Activated T-cell treated with anti-CD3 and anti-CD28 coated beads for 48 hours (primary cell): ENCODE results near the gene GPR89A.
"Not testable (repeated sequence)": the region's sequence is repeated elsewhere in the genome, so short reads cannot be mapped to it uniquely, and the experiment has no call there.

Experiments used
- DNase-seq: peaks from one replicate; pipeline ENCODE4 v3.0.0-alpha.2; 2020; ENCODE audit warnings: low read depth

The GPR89A gene

DNA sequence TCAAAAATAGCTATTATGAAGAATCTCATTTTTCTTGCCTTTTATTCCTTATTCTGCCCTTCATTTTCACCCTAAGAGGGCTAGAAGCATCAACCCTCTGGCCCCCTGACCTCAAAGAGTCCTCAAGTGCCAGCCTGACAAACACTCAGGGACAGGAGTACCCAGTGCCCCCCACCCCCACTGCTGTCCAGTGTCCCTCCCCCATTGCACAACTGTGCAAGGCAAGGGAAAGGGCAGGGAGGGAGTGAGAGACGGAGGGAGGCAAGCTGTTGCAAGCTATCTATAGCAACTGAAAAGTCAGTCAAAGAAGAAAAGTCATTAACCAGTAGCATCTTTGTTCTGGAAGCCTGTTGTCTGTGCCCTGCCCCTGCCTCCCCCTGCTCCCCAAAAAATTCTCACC, 78.3 kb downstream of the GPR89A start:
- DNase-seq: not testable (repeated sequence)

- no peak for DNase-seq
Observed at GRCh38 chr1:145688328-145688727, 80.5 kb downstream of the GPR89A start.

GRCh38 chr1:145688924-145689323, 81.1 kb downstream of the GPR89A start:
- no peak for DNase-seq

DNA sequence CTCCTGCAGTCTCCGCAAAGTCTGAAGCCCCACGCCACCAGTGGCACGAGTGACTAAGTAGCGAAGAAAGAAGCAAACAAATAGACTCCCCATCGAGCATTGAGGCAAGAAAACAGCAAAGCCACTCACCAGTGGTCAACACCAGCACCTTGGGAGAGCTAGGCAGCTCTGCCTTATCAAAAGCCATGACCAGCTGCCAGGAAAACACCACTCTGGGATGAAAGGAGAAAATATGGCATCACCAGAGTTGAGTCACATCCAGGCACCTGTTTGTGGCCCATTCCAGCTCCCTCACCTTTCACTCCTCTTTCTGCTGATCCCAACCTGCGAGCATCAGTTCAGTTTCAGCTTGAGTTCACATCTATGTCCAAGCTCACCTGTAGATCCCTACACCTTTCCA, 82.1 kb downstream of the GPR89A start:
- DNase-seq: no peak

GRCh38 chr1:145690587-145691558, 83.1 kb downstream of the GPR89A start:
- DNase-seq: no peak

GRCh38 chr1:145692785-145693443, 85.1 kb downstream of the GPR89A start:
- no peak for DNase-seq

- no peak for DNase-seq
Observed at GRCh38 chr1:145695821-145696629, 88.2 kb downstream of the GPR89A start.

DNA sequence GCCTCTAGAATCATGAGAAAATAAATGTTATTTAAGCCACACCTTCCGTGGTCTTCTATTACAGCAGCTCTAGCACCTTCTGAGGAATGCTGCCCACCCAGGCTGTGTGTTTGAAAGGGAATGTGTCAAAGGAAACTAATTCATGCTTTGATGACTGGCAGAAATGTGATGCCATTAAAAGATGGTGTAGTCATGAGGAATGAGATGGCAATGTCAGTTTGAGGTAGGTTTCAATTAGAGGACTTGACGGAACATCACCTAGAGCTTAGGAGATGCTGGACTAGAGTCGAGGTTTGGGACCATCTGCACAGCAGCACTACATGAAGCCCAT, 88.8 kb downstream of the GPR89A start:
- DNase-seq: no peak

DNA sequence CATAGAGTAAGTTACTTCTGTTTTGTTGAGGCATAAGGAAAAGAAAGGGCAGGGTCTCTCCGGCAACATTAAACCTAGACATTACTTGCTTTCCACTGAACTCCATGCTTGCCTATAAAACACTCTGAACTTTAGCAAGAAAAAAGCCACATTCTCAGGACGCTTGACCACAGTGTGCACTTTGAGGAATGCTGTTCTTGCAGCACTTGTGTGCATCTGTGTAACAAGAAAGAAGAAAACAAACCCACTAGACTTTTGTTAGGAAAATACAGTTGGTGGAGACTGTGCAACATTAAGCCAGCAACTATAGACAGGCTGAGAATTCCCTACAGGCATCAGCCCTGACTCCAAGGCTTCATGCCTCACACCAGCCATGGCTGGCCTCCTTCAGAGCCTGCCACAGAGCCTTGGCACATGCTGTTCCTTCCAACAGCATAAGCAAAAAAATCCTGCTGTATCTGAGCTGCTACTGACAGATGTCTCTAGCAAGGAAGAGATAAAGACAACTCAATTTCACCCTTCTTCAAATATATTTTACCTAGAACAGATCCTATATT, 93.6 kb downstream of the GPR89A start:
- no peak for DNase-seq

- DNase-seq: no peak
Observed at GRCh38 chr1:145702052-145702451, 94.3 kb downstream of the GPR89A start.

GRCh38 chr1:145702826-145703225, 95.0 kb downstream of the GPR89A start:
- no peak for DNase-seq

- no peak for DNase-seq
Observed at GRCh38 chr1:145705622-145706021, 97.8 kb downstream of the GPR89A start.

GRCh38 chr1:145706086-145706664, 98.4 kb downstream of the GPR89A start:
- DNase-seq: no peak

DNA sequence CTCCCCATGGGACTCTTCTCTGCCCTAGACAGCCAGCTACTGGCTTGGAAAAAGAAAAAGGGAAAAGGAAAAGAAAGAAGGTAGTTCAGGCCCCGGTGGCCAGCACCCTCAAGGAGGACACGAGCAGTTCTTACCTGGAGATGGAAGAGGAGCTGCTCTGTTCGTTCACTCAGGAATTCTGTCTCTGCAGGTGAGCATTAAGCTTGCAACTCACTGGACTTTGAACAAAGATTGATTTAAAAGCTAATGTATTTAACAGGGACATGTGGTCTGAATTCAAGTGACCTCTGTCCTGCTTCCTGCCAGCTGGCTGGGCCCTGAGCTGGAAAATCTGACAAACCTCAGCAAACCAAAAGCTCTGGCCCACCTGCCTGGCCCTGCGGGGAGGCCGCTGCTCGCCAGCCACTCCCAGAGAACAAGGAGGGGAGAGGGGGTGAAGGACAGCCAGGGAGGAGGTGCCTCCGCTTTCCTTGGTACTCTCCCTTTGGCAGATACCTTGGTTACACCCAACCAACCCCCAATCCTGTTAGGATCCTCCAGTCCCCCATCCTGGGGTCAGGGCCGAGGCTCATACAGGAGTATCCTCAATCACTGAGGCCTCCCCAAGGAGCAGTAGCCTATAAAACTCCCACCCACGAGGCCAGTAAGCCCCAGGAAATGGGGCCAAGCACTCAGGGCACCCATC, 99.5 kb downstream of the GPR89A start, which contains the start of gene PDZK1:
Gene PDZK1 (minus strand): TSS at position 186 of the 685 bp plus-strand sequence. CDS start 19,347 bp downstream, outside the sequence.
- DNase-seq: no peak

GRCh38 chr1:145708063-145708462, 100.3 kb downstream of the GPR89A start:
- DNase-seq: no peak

- no peak for DNase-seq
Observed at GRCh38 chr1:145710291-145711027, 102.7 kb downstream of the GPR89A start.

DNA sequence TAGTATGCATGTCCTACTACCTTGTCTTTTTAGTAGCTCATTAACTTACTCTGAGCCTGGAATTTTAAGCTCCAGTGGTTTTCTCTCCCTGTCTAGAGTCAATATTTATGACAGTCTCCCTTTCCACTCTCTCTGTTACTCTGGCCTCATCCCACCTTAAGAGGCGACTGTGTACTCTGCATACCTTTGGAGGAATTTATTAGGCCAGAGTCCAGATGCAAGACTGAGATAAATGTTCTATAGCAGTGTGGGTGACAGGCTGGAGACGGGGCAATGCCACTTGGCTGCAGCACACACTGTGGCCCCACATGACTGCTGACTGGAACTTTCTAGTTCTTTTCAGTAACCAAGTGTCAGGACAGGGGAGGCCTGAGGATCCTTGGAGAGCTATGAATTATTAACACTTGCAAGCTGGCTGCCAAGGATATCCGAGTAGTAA, 103.4 kb downstream of the GPR89A start:
- DNase-seq: no peak

DNA sequence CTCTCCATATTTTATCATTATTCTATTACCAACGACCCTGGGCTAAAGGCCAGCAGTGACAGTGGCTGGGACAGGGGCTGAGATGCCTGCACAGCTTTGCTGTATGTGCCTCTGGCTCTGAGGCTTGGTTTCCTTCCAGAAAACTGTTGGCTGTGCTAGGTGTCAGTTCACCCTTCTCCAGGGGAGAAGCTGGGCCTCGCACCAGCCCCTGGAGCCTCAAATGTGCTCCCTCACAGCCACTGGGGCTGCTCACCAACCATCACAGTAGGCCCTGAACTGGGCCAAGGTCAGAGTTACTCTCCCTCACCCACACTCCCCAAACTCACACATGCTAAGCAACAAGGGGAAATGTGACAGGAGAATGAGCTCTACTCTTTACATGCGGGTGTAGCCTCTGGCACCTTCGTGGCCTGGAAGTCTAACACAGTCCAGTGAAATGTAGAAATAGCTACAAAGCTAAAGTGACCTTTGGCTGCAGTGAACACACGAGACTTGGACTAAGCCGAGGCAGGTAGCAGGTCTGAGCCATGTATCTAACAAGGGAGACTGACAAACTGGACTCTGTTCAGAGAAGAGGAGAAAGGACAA, 106.8 kb downstream of the GPR89A start:
- no peak for DNase-seq

GRCh38 chr1:145716641-145717345, 109.0 kb downstream of the GPR89A start:
- DNase-seq: no peak
